Transverse colon (tissue), 4 donors: ENCODE results near the gene PRAF2.

Source experiments
- EP300 ChIP-seq: sonication (generic); formaldehyde crosslinking; IDR thresholded peaks from one replicate; pipeline ENCODE4 v1.6.1; 2017; ENCODE audit warnings: antibody characterized with exemption, low read depth
- POLR2A ChIP-seq: fragments of 450-650 bp; IDR thresholded peaks from one replicate; pipeline ENCODE4 v1.6.1; 2016; ENCODE audit warnings: antibody characterized with exemption, mild to moderate bottlenecking, moderate library complexity
- POLR2AphosphoS5 ChIP-seq, 3 donors: sonication (generic); formaldehyde crosslinking; IDR thresholded peaks; one replicate each; pipeline ENCODE4 v1.6.1; 2016; ENCODE audit warnings: antibody characterized with exemption in 3 of 3
- TF ChIP-seq, protein P1 (sequence below), 5 experiments: fragments of 200-600 bp in 3 of 5; fragments of 450-650 bp in 2 of 5; sonication (generic) in 3 of 5; IDR thresholded peaks; 1 replicate in 2 of 5; 2 replicates in 3 of 5; pipeline ENCODE4 v1.5.1; 2016 to 2017; ENCODE audit warnings: antibody characterized with exemption in 5 of 5, inconsistent platforms in 3 of 5, mild to moderate bottlenecking in 2 of 5, moderate library complexity in 1 of 5

DNA sequence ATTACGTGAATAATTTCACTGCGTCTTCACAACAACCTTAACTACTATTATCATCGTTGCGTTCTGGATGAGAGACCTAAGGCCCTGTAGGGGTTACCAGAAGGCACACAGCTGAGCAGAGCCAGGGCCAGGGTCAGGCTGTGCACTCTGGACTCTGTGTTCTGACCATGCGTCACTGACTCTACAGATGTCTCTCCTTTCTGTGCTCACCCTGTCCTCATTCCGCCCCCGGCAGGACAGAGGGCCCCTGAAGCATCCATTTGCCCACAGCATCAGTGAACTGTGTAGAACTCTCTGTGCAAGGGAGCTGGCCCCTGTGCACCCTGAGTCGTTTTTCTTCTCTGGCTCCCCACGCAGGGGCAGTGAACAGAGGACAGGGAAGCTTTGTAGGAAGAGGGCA lies 28.4 kb upstream of the PRAF2 start:
- TF ChIP-seq, protein P1, sequence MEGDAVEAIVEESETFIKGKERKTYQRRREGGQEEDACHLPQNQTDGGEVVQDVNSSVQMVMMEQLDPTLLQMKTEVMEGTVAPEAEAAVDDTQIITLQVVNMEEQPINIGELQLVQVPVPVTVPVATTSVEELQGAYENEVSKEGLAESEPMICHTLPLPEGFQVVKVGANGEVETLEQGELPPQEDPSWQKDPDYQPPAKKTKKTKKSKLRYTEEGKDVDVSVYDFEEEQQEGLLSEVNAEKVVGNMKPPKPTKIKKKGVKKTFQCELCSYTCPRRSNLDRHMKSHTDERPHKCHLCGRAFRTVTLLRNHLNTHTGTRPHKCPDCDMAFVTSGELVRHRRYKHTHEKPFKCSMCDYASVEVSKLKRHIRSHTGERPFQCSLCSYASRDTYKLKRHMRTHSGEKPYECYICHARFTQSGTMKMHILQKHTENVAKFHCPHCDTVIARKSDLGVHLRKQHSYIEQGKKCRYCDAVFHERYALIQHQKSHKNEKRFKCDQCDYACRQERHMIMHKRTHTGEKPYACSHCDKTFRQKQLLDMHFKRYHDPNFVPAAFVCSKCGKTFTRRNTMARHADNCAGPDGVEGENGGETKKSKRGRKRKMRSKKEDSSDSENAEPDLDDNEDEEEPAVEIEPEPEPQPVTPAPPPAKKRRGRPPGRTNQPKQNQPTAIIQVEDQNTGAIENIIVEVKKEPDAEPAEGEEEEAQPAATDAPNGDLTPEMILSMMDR (IDR thresholded peaks at IDR 0.05) = no peak
- TF ChIP-seq POLR2A (no peak), EP300 (no peak), POLR2AphosphoS5 (IDR thresholded peaks at IDR 0.05) (no peak)
